ENCODE results near the gene S100A11. TPM values are rescaled to one million over a fixed set of nuclear protein-coding genes. Genes with fewer than 3 reads are reported as not detected.

Gene S100A11
- total RNA-seq, 1 experiment from 2014 or later = 302 TPM

DNA sequence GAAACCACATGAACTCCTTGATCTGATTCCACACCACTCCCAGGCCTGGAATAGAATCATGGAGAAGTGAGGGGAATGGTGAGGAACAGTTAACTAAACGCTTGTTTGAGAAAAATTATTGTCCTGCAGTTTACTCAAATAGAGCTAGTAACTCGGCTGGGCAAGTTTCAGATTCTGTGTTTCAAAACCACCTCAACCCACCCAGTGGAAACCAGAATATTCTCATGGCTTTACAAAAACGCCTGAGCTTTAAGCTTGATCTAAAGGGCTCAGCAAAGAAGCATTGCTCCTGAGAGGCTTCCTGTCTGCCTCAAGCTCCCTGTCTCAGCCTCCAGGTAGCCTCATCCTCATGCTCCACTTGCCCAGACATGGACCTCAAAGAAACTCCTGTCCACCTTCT is 35.5 kb upstream of the S100A11 start:
- no peaks in the 10 kb centered on the region for H3K79me1 ChIP-seq (ENCODE audit: insufficient read depth, low read depth, low read length, poor library complexity, severe bottlenecking)
- H3K23me2 ChIP-seq (ENCODE audit: insufficient read length, low read depth, low read length, poor library complexity, severe bottlenecking) = no peaks in the 10 kb centered on the region
- no peak overlapping the region for H2BK12ac ChIP-seq (ENCODE audit: insufficient read length, low read depth, low read length)
- H2BK120ac ChIP-seq (ENCODE audit: low read depth, low read length, poor library complexity, severe bottlenecking) = no peak overlapping the region
- Mint-ChIP-seq H3K27ac (no peak overlapping the region), H3K36me3 (ENCODE audit: insufficient read depth in 1 of 3, low read depth in 3 of 3) (peaks cover 0 to 9% (median 0%) of the 10 kb centered on the region in 3 experiments; a peak in 3 of 7 replicates), H3K27me3 (ENCODE audit: low read depth) (peaks cover 4% of the 10 kb centered on the region), H3K4me3 (no peak overlapping the region), H3K9me3 (peaks cover 36 to 89% of the 10 kb centered on the region in 2 experiments), H3K4me1 (no peaks in the 10 kb centered on the region)
- peaks cover 29% of the 10 kb centered on the region for H3K9me3 ChIP-seq (ENCODE audit: control insufficient read depth, low read depth, low read length)
- H3K23ac ChIP-seq (ENCODE audit: insufficient read length, low read depth, low read length) = no peak overlapping the region
- no peak overlapping the region for H2BK20ac ChIP-seq (ENCODE audit: low read depth, low read length, poor library complexity, severe bottlenecking)
- H3K4me1 ChIP-seq (ENCODE audit: insufficient read depth, low read length) = no peaks in the 10 kb centered on the region
- H3K4me2 ChIP-seq (ENCODE audit: insufficient read depth, insufficient read length, low read length) = no peak overlapping the region
- WGBS (ENCODE audit: extremely low coverage, insufficient read length, low lambda C conversion rate) = no CpG with 5 or more reads among the region's 3 CpGs
- no peak for TF ChIP-seq CTCF (conservative IDR thresholded peaks at IDR 0.05)
- H4K8ac ChIP-seq (replicated peaks; ENCODE audit: insufficient read length, low read depth, low read length) = no peak overlapping the region
- no peak overlapping the region for H3K27ac ChIP-seq (ENCODE audit: insufficient read length, low read depth, low read length)
- no peaks in the 10 kb centered on the region for H4K20me1 ChIP-seq (ENCODE audit: control insufficient read depth, insufficient read depth, insufficient read length)
- no peak overlapping the region for H2AK5ac ChIP-seq (ENCODE audit: insufficient read length, low read length)
- no peak overlapping the region for H2BK5ac ChIP-seq (ENCODE audit: insufficient read length, low read length)
- no peak overlapping the region for H2BK15ac ChIP-seq (ENCODE audit: low read depth, low read length)
- no peak overlapping the region for H4K91ac ChIP-seq (ENCODE audit: insufficient read length, low read depth, low read length)
- H3T11ph ChIP-seq (ENCODE audit: low read length) = no peak overlapping the region
- DNase-seq = no peak
- no peak overlapping the region for H4K5ac ChIP-seq (ENCODE audit: insufficient read length, low read depth, low read length)
- no peak overlapping the region for H3K4ac ChIP-seq (ENCODE audit: low read depth, low read length)
- H3K14ac ChIP-seq (ENCODE audit: insufficient read depth, low read length) = no peak overlapping the region
- H3K79me2 ChIP-seq (ENCODE audit: insufficient read depth, low read length) = no peaks in the 10 kb centered on the region
- no peaks in the 10 kb centered on the region for H3K27me3 ChIP-seq (ENCODE audit: insufficient read depth, low read length)
- no peak overlapping the region for H3K56ac ChIP-seq (ENCODE audit: insufficient read length, low read depth, low read length)
- no peak overlapping the region for H3K18ac ChIP-seq (ENCODE audit: insufficient read length, low read depth, low read length)
- no peak overlapping the region for H3K9ac ChIP-seq (ENCODE audit: extremely low read depth, insufficient read length, low read length)
- H2AFZ ChIP-seq (ENCODE audit: low read length) = no peak overlapping the region
